Measurements from ENCODE around the gene OR5B12.

- TF ChIP-seq CTCF (IDR thresholded peaks at IDR 0.05) (no peak), EZH2phosphoT487 (IDR thresholded peaks at IDR 0.05) (no peak), EZH2 (IDR thresholded peaks at IDR 0.05) (no peak)
Observed at GRCh38 chr11:58395581-58395980, 46.5 kb downstream of the OR5B12 start.

Measured in neural progenitor cell (in vitro differentiated cells).